ENCODE measurements around the gene FOXO6.

FOXO6 gene

GRCh38 chr1:41353744-41354143, 7.5 kb upstream of the FOXO6 start:
- no peak for DNase-seq

- DNase-seq = no peak
Observed at GRCh38 chr1:41354956-41355355, 6.3 kb upstream of the FOXO6 start.

GRCh38 chr1:41355356-41355755, 5.9 kb upstream of the FOXO6 start:
- no peak for DNase-seq

GRCh38 chr1:41355761-41356160, 5.5 kb upstream of the FOXO6 start:
- DNase-seq = no peak

- DNase-seq = no peak
Observed at GRCh38 chr1:41356752-41357151, 4.5 kb upstream of the FOXO6 start.

GRCh38 chr1:41357451-41358101, 3.7 kb upstream of the FOXO6 start:
- DNase-seq = no peak

GRCh38 chr1:41358131-41359021, 2.9 kb upstream of the FOXO6 start:
- DNase-seq = no peak

- no peak for DNase-seq
Observed at GRCh38 chr1:41359211-41360073, 1.8 kb upstream of the FOXO6 start.

- DNase-seq = no peak
Observed at GRCh38 chr1:41360074-41360785, 1.0 kb upstream of the FOXO6 start.

GRCh38 chr1:41361495-41362356, 492 bp downstream of the FOXO6 start:
- DNase-seq = no peak

- DNase-seq = no peak
Observed at GRCh38 chr1:41362357-41362721, 1.1 kb downstream of the FOXO6 start.

GRCh38 chr1:41362749-41363590, 1.7 kb downstream of the FOXO6 start:
- no peak for DNase-seq

GRCh38 chr1:41363591-41364320, 2.5 kb downstream of the FOXO6 start:
- DNase-seq = no peak

- DNase-seq = no peak
Observed at GRCh38 chr1:41364442-41365319, 3.4 kb downstream of the FOXO6 start.

- DNase-seq = no peak
Observed at GRCh38 chr1:41365320-41365633, 4.0 kb downstream of the FOXO6 start.

GRCh38 chr1:41365772-41366454, 4.7 kb downstream of the FOXO6 start:
- no peak for DNase-seq

GRCh38 chr1:41366455-41367287, 5.4 kb downstream of the FOXO6 start:
- DNase-seq = no peak

- no peak for DNase-seq
Observed at GRCh38 chr1:41367288-41367642, 6.0 kb downstream of the FOXO6 start.
